Measurements from ENCODE around the gene SS18L1.

DNA sequence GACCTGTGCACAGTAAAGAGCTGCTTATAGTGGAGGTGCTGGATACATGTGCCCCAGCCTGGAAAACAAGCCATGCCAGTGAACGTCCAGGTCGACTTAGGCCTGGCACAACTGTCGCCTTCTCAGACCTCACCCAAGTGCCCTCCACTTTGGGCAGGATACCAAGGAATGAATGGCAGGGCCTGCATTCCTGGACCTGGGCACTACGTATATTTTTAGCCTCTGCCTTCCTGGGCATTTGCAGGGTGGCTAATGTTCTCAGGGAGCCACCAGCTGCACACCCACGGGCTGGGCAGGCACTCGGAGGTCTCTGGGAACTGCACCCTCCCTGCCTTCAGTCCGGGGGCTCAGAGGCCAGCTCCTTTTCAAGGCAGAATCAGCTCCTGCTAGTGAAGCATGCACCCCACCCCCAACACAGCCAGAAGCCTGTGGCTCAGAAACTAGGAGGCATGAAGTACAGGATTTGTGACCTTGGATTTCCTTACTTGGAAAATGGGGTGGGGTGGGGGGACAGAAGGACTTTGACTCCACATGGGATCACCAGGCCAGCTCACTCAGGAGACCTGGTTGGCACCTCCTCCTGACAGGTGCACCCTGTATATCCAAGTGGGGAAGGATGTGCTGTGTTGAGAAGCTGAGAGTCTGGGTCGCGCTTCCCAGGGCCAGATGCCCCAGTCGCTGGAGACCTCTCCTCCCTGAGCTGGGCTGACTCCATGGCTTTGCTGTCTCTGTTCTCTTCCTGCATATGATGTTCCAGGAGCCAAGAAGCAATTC, 23.8 kb upstream of the SS18L1 start:
- TF ChIP-seq ZNF281 (CRISPR knock-in tag; IDR thresholded peaks at IDR 0.05) = no peak
- TF ChIP-seq, protein P1, sequence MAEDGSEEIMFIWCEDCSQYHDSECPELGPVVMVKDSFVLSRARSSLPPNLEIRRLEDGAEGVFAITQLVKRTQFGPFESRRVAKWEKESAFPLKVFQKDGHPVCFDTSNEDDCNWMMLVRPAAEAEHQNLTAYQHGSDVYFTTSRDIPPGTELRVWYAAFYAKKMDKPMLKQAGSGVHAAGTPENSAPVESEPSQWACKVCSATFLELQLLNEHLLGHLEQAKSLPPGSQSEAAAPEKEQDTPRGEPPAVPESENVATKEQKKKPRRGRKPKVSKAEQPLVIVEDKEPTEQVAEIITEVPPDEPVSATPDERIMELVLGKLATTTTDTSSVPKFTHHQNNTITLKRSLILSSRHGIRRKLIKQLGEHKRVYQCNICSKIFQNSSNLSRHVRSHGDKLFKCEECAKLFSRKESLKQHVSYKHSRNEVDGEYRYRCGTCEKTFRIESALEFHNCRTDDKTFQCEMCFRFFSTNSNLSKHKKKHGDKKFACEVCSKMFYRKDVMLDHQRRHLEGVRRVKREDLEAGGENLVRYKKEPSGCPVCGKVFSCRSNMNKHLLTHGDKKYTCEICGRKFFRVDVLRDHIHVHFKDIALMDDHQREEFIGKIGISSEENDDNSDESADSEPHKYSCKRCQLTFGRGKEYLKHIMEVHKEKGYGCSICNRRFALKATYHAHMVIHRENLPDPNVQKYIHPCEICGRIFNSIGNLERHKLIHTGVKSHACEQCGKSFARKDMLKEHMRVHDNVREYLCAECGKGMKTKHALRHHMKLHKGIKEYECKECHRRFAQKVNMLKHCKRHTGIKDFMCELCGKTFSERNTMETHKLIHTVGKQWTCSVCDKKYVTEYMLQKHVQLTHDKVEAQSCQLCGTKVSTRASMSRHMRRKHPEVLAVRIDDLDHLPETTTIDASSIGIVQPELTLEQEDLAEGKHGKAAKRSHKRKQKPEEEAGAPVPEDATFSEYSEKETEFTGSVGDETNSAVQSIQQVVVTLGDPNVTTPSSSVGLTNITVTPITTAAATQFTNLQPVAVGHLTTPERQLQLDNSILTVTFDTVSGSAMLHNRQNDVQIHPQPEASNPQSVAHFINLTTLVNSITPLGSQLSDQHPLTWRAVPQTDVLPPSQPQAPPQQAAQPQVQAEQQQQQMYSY (CRISPR knock-in tag; IDR thresholded peaks at IDR 0.05) = no peak
- TF ChIP-seq NR1H2 (CRISPR knock-in tag; IDR thresholded peaks at IDR 0.05) = no peak

Measured in WTC11 (cell line).